Left ventricle myocardium superior (tissue), 1 donor: ENCODE results near the gene CCDC88B. TPM values are rescaled to one million over a fixed set of nuclear protein-coding genes. Genes with fewer than 3 reads are reported as not detected.

Experiments used
- ATAC-seq: fragments of 200-7000 bp; cut with Tn5 transposase; one replicate; pipeline ENCODE4 v1.9.1; 2020; ENCODE audit warnings: mild to moderate bottlenecking, moderate library complexity
- DNase-seq: peaks from one replicate; pipeline ENCODE4 v3.0.0-alpha.2; 2020
- intact Hi-C: fragments of 100-400 bp; cut with micrococcal nuclease; formaldehyde crosslinking; loops from one replicate; pipeline ENCODE4 v1.11.0; 2022
- microRNA-seq: library from miRNA; unstranded; fragments of <30 nt; microRNA quantifications from one replicate; pipeline ENCODE4 v1.2.0, GENCODE V29; 2020; ENCODE audit warnings: borderline number of aligned reads
- total RNA-seq: library from RNA; stranded (reverse); fragmentation: NEBNext Ultra II Directional; extraction: Animal tissue kit (Norgen Biotek cat#: 25700); gene quantifications from one replicate; pipeline ENCODE4 v1.2.1, GENCODE V29; 2021
- donor health status: DM: no; HTN: yes; CAD: no; lungs with severe emphysema.

The CCDC88B gene
- total RNA-seq, 1 donor from 2014 or later, result 7.2 TPM

DNA sequence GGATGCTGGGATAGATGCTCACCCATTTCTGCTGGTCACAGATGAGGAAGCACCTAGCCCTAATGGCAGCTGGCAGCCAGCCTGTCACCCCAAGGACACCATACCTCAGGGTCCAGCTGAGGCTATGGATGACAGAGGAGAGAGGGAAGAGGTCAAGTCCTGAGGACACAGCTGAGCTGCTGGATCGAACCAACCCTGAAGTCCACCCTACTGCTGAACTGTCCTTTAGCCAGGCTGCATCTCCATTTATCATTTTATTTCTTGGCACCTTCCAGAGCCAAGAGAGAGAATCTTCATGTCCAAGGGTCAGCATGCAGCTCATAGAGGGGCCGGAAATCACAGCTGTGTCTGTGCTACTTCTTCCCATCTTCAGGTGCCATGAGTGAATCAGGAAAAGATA lies 49.8 kb downstream of the CCDC88B start:
- no peak for DNase-seq
- ATAC-seq, result no peak
- intact Hi-C loops, result no loop called here

DNA sequence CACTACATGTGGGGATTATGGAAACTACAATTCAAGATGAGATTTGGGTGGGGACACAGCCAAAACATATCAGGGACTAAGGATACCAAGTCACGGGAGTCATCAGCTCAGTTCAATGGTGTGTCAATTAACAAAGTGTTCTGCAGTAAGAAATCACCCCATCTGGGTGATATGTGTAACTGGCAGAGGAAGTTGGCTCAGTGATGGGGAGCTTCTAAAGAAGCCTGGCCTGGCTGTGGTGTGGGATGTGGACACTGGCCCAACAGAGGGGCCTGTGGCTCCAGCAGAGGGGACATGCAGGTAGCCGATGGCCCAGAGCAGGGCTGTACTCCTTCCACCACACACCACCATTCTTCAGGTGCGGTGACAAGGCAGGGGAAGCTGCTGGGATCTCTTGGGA lies 50.6 kb downstream of the CCDC88B start:
- no peak for DNase-seq
- intact Hi-C loops, result no loop called here
- ATAC-seq, result no peak

GRCh38 chr11:64391839-64392238 lies 51.8 kb downstream of the CCDC88B start:
- DNase-seq (no peak), ATAC-seq (no peak)
- intact Hi-C loops, result no loop called here

DNA sequence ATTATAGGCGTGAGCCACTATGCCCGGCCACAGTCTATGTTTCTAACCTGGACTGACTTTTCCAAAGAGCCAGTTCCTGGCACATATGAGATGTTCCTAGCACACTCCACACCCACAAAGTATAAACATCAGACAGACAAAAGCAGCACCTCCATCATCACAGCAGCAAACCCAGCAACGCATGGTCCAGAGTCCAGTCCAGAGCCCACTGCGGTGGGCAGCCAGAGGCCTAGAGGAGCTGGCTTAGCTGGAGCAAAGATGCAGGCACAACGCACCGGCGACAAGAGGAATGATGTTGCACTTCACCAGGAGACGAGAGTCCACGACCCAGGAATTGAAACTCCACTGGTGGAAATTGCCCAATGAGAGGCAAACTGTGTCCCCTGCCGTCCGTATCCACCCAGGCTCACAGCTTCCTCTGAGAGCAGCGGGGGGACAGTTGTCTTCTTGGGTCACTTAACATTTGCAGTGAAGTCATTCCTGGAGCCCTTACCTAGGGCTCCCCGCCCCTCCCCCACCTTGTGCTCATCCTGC lies 55.6 kb downstream of the CCDC88B start:
- DNase-seq (no peak), ATAC-seq (peak; percentile 55)
- intact Hi-C loops, result no loop called here

DNA sequence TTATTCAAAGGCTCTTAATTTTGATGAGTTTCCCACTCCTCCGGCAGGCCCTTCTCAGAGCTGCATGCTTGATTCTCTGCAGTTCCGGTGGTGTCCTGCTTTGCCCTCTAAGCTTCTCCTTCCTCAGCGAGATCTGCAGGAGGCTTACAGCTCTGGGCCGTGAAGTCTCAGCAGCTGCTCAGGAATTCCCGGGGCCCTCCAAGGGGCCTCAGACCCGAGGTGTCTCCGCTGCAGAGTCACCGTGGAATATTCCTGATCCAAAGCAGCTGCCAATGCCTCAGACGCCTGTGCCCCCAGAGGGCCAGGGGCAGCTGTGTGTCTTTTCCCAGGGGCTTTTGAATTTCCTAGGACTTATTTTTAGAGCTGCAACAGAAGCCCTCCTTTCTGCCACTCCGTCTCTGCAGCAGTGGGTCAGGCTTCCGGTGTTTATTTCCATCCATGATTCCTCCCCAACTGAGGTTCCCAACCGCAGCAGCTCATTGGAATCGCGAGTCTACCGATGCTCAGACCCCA lies 56.1 kb downstream of the CCDC88B start:
- intact Hi-C loops, result no loop called here
- ATAC-seq (peak; percentile 67), DNase-seq (no peak)

DNA sequence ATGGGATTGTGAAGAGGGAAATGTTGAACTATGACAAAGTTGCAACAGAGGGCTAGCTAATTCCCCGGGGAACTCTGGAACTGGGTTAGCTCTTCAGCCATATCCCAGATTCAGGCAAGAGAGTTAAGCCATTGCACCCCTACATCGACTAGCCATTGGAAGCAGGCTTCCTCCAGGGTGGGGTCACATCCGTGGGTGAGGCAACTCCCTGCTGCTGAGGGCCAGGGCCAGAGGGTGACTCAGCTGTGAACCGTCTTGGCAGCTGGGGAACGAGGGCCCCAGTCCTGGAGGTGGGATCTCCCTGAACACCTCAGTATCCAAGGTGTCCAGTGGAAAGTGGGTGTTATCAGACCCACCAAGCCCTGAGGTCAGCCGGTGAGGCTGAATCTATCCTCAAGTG lies 60.1 kb downstream of the CCDC88B start:
- DNase-seq (no peak), ATAC-seq (peak; percentile 55)
- intact Hi-C loops, result no loop called here

- intact Hi-C loops, result no loop called here
- ATAC-seq (no peak), DNase-seq (no peak)
These were observed 60.7 kb downstream of the CCDC88B start for GRCh38 chr11:64400667-64401066.

- intact Hi-C loops, result no loop called here
- DNase-seq (no peak), ATAC-seq (no peak)
These were observed 61.8 kb downstream of the CCDC88B start for GRCh38 chr11:64401775-64402174.

GRCh38 chr11:64403106-64403505 lies 63.1 kb downstream of the CCDC88B start:
- DNase-seq (no peak), ATAC-seq (no peak)
- intact Hi-C loops, result no loop called here

DNA sequence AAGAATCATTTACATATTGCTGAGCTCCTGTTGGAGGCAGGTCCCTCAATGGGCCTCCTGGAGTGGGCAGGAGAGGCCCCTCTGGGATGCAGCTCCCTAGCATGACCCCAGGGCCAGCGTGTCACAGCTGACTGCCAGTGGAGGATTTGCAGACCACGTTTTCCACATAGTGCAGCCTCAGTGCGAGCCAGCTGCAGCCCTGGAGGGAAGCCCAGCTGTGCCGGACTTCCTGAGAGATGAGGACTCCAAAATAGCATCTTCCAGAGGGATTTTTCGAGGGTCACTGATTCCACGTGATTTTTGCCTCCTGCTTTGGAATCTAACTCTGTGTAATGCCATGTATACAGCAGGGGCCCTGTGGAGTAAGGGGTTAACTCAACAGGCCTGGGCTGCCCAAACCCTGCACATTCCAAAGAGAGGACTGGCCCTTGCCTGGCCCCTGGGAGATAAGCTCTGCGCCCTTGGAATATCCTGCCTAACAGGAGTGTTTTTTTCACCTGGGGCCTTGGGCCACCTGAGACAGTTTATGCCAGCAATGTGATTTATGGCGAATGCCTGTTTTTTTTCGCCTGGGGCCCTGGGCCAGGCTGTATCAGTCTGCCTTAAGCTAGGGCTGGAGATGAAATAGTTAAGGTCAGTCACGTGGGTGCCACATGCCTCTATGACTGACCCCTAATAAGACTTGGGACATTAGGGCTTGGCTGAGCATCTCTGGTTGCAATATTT lies 66.4 kb downstream of the CCDC88B start:
- intact Hi-C loops, result no loop called here
- ATAC-seq, result peak; percentile 93
- DNase-seq, result peak; percentile 76

Small RNAs within 50 kb of the gene (microRNA-seq; reads per million reads assigned to microRNA genes)
- gene MIR1237, result not detected
- not detected for gene MIR7155

Other genes with a start within 250 kb of the CCDC88B start
- gene MACROD1, start 174.1 kb upstream of the CCDC88B start, total RNA-seq, result 139 TPM
- 127 TPM for gene STIP1, start 154.0 kb upstream of the CCDC88B start, total RNA-seq
- gene FERMT3, start 133.5 kb upstream of the CCDC88B start, total RNA-seq, result 6.9 TPM
- 84.9 TPM for gene TRPT1, start 114.0 kb upstream of the CCDC88B start, total RNA-seq
- gene NUDT22, start 113.9 kb upstream of the CCDC88B start, total RNA-seq, result 73.9 TPM
- gene DNAJC4, start 109.7 kb upstream of the CCDC88B start, total RNA-seq, result 59.1 TPM
- 305 TPM for gene VEGFB, start 105.6 kb upstream of the CCDC88B start, total RNA-seq
- 50.0 TPM for gene FKBP2, start 99.1 kb upstream of the CCDC88B start, total RNA-seq
- gene PPP1R14B, start 93.3 kb upstream of the CCDC88B start, total RNA-seq, result 132 TPM
- gene PLCB3, start 88.7 kb upstream of the CCDC88B start, total RNA-seq, result 12.0 TPM
- 98.7 TPM for gene BAD, start 55.5 kb upstream of the CCDC88B start, total RNA-seq
- 33.6 TPM for gene GPR137, start 54.4 kb upstream of the CCDC88B start, total RNA-seq
- gene KCNK4, start 48.9 kb upstream of the CCDC88B start, total RNA-seq, result not detected
- not detected for gene CATSPERZ, start 39.8 kb upstream of the CCDC88B start, total RNA-seq
- 256 TPM for gene ESRRA, start 34.7 kb upstream of the CCDC88B start, total RNA-seq
- 83.4 TPM for gene TRMT112, start 22.6 kb upstream of the CCDC88B start, total RNA-seq
- gene PRDX5, start 22.1 kb upstream of the CCDC88B start, total RNA-seq, result 362 TPM
- 15.1 TPM for gene RPS6KA4, start 19.0 kb downstream of the CCDC88B start, total RNA-seq
- gene SLC22A11, start 215.7 kb downstream of the CCDC88B start, total RNA-seq, result not detected